Duodenal mucosa (tissue), 2 donors: Measurements from ENCODE around the gene DUS1L.

Experiments
- H3K27ac ChIP-seq: one replicate; pipeline ENCODE4 v1.7.0; 2013; ENCODE audit warnings: low read depth, low read length
- H3K27me3 ChIP-seq, 2 donors: one replicate each; pipeline ENCODE4 v1.7.0; 2013; ENCODE audit warnings: low read length in 2 of 2, control low read depth in 1 of 2; ENCODE audit not compliant: insufficient read depth in 2 of 2, control insufficient read depth in 1 of 2
- H3K36me3 ChIP-seq, 2 donors: one replicate each; pipeline ENCODE4 v1.7.0; 2013; ENCODE audit warnings: low read length in 2 of 2, control low read depth in 1 of 2; ENCODE audit not compliant: insufficient read depth in 2 of 2, control insufficient read depth in 1 of 2
- H3K4me1 ChIP-seq, 2 donors: one replicate each; pipeline ENCODE4 v1.7.0; 2013; ENCODE audit warnings: low read length in 2 of 2, control low read depth in 1 of 2; ENCODE audit not compliant: insufficient read depth in 2 of 2, control insufficient read depth in 1 of 2
- H3K4me3 ChIP-seq, 2 donors: one replicate each; pipeline ENCODE4 v1.7.0; 2013; ENCODE audit warnings: low read length in 2 of 2, low read depth in 1 of 2
- H3K9ac ChIP-seq, 2 donors: one replicate each; pipeline ENCODE4 v1.7.0; 2013; ENCODE audit warnings: low read length in 2 of 2, low read depth in 1 of 2
- H3K9me3 ChIP-seq, 2 donors: one replicate each; pipeline ENCODE4 v1.7.0; 2013; ENCODE audit warnings: low read length in 2 of 2, control low read depth in 1 of 2; ENCODE audit not compliant: control insufficient read depth in 1 of 2

The DUS1L gene

DNA sequence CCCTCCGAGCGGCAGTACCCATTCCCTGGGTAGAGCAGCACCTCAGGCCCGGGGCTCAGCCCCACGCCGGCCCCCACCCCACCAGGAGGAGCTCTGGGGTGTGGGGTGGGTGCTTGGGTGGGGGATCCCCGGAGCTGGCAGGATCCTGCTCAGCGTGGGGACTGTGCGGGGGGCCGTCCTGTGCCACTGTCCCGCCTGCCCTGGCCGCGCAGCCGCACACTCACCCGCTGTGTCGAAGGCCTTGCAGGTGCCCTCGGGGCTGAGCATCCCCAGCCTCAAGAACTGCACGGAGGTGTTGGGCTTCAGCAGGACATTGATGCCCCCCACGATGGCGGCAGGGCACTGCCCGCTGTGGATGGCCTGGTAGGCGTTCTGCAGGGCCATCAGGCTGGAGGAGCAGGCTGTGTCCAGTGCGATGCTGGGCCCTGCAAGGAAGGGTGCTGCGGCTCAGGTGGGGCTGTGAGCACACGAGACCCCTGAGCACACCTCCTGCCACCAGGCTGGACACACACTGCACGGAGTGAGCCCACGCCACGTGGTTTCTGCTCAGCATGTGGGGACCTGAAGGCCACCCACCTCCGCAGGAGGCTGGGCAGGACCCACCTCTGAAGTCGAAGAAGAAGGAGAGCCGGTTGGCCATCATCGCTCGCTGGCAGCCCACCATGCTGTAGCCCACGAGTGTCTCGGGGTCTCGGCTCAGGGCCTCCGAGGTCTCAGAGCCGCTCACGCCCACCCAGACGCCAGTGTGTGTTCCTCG, 27.6 kb upstream of the DUS1L start:
- Histone ChIP-seq H3K27me3 (no peaks in the 10 kb centered on the region), H3K36me3 (peaks cover 18 to 70% of the 10 kb centered on the region in 2 donors), H3K9ac (no peak overlapping the region), H3K9me3 (no peaks in the 10 kb centered on the region), H3K4me3 (no peak overlapping the region), H3K27ac (no peak overlapping the region), H3K4me1 (peaks cover 7 to 15% of the 10 kb centered on the region in 2 donors)

DNA sequence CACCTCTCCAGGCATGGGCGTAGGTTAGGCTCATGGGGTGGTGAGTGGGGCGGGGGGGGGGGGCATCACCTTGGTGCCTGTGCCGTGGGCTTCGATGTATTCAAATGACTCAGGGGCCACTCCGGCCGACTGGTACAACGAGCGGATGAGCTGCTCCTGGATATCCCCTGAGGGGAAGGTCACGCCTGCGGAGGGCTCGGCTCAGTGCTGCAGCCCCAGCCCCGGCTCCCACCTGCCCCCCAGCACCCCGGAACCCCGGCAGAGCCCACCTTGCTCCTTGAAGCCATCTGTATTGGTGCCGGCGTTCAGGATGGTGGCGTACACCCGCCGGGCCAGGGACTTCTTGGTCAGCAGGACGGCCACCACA, 27.0 kb upstream of the DUS1L start:
- H3K27ac ChIP-seq, result no peak overlapping the region
- H3K9ac ChIP-seq, result no peak overlapping the region
- no peaks in the 10 kb centered on the region for H3K9me3 ChIP-seq
- H3K36me3 ChIP-seq, result peaks cover 24 to 75% of the 10 kb centered on the region in 2 donors
- H3K4me3 ChIP-seq, result no peak overlapping the region
- H3K27me3 ChIP-seq, result no peaks in the 10 kb centered on the region
- peaks cover 7 to 15% of the 10 kb centered on the region in 2 donors for H3K4me1 ChIP-seq

DNA sequence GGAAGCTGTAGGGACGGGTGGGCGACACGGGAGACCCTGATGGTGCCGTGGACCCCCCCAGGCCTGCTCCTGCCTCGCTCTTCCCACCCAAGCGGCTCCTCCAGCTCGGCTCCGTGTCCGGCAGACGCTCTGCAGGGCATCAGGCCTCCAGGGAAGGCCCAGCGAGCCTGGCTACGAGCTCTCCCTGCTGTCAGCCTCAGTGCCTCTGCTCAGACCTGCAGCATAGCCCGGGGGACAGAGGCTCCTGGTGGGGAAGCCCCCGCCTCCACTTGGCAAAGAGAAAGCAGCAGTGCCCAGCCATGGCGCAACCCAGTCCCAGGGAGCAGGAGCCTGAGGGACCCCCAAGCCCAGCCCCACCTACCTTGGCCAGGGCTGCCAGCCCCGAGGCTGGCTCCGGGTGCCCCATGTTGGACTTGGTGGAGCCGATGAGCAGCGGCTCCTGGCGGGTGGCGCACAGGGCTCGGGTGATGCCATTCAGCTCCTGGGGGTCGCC, 26.5 kb upstream of the DUS1L start:
- no peak overlapping the region for H3K4me3 ChIP-seq
- no peaks in the 10 kb centered on the region for H3K27me3 ChIP-seq

DNA sequence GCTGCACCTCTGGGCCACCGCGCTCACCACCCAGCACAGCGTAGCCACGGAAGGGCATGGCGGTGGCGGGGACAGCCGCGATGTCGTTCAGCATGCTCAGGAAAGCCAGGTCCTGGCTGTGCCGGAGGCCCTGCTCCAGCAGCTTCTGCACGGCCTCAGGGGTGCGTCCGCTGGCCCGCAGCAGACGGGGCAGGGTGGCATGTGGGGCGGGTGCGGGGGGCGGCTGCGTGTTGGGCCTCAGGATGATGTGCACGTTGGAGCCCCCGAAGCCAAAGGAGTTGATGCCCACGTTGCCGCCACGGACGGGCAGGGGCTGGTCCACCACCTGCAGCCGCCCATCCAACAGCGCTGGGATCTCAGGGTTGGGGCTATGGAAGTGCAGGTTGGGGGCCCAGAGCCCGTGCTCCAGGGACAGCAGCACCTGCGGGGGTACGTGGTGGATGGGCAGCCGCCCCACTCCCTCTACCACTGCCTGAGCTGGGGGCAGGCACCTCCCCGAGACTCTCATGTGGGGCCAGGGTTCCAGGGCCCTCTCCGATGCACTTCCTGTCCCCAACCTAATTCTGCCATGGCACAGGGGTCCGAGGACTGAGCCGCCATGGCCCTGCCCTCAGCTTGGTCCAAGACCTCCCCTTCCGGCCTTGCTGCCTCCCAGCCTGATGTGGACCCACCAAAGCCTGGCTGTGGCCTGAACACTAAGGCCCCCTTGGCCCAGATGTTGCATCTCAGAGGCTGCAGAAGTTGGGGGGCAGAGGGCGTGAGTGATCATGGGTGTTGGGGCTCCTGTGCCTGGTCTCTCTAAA, 25.9 kb upstream of the DUS1L start:
- Histone ChIP-seq H3K4me3 (no peak overlapping the region), H3K9me3 (no peaks in the 10 kb centered on the region), H3K27me3 (no peaks in the 10 kb centered on the region), H3K27ac (no peak overlapping the region), H3K9ac (no peak overlapping the region), H3K36me3 (peaks cover 24 to 86% of the 10 kb centered on the region in 2 donors), H3K4me1 (peaks cover 3 to 6% of the 10 kb centered on the region in 2 donors)

More for the DNA sequence above, 26.5 kb upstream of the DUS1L start:
- Histone ChIP-seq H3K27ac (no peak overlapping the region), H3K4me1 (peaks cover 7 to 13% of the 10 kb centered on the region in 2 donors), H3K9me3 (no peaks in the 10 kb centered on the region), H3K9ac (no peak overlapping the region), H3K36me3 (peaks cover 24 to 80% of the 10 kb centered on the region in 2 donors)

DNA sequence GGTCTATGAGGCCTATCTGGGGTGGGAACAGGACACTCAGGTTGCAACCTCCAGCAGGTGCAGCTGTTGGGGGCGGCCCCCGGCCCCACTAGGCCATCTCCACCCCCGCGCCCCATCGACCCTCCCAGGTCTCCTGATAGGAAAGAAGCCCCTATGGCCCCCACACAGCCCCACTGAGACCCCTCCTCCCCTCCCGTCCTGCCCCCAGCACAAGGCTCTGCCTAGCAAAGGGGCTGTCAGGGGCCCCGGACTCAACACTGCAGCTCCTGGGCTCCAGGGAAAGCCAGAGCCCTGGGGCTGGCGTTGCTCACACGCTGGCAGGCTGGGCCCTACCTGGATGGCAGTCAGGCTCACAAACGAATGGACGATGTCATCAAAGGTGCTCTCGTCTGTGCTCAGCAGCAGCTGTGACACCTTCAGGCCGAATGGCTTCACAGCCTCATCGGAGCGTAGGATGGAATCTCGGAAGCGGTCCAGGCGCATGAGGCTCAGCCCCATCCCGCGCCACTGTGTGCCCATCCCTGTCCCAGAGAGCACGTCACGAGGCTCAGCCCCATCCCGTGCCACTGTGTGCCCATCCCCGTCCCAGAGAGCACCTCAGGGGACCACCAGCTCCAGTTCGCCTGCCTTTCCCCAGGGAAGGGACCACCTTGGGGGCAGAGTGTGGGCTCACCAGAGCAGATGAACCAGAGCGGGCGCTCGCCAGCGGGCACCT, 25.1 kb upstream of the DUS1L start:
- Histone ChIP-seq H3K36me3 (peaks cover 24 to 87% of the 10 kb centered on the region in 2 donors), H3K4me3 (no peak overlapping the region), H3K9me3 (no peaks in the 10 kb centered on the region), H3K9ac (no peak overlapping the region), H3K27me3 (no peaks in the 10 kb centered on the region), H3K27ac (no peak overlapping the region), H3K4me1 (peaks cover 0 to 1% of the 10 kb centered on the region in 2 donors)

DNA sequence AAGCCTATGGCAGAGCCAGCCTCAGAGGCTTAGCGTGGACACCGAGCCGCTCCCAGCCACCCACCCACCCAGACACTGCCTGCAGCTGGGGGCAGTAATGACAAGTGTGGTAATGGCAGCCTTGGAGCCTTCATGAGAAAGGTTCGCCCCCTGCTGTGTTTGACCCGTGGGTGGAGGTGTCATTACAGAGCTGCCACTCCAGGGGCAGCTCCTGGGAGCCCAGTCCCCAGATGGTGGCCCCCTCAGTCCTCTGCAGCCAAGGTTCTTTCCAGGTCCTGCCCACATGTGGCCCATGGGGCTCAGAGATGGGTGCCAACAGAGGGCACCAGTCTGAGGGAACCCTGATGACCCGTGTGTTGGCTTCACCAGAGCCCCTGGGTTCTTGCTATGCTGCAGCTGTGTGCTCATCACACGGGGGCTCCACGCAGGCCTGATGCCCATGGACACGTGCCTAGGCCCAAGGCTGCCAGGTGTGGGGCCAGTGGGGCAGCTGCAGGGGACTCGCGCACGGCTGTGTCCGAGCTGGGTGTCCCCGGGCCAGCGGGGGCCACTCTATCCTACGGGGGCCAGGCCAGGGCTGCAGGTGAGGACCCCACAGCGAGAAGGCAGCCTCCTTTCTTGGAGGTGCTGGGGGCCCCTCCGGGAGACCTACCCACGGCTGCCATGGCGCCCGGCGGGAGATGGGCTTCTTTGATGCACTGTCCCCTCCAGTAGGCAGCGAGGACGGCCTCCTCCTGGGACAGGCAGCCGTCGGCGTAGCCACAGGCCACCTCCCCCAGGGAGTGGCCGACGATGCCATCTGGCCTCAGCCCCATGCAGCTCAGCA, 24.3 kb upstream of the DUS1L start:
- Histone ChIP-seq H3K4me3 (no peak overlapping the region), H3K27ac (no peak overlapping the region), H3K9me3 (no peaks in the 10 kb centered on the region), H3K27me3 (no peaks in the 10 kb centered on the region), H3K4me1 (no peaks in the 10 kb centered on the region), H3K9ac (no peak overlapping the region), H3K36me3 (peaks cover 24 to 86% of the 10 kb centered on the region in 2 donors)

DNA sequence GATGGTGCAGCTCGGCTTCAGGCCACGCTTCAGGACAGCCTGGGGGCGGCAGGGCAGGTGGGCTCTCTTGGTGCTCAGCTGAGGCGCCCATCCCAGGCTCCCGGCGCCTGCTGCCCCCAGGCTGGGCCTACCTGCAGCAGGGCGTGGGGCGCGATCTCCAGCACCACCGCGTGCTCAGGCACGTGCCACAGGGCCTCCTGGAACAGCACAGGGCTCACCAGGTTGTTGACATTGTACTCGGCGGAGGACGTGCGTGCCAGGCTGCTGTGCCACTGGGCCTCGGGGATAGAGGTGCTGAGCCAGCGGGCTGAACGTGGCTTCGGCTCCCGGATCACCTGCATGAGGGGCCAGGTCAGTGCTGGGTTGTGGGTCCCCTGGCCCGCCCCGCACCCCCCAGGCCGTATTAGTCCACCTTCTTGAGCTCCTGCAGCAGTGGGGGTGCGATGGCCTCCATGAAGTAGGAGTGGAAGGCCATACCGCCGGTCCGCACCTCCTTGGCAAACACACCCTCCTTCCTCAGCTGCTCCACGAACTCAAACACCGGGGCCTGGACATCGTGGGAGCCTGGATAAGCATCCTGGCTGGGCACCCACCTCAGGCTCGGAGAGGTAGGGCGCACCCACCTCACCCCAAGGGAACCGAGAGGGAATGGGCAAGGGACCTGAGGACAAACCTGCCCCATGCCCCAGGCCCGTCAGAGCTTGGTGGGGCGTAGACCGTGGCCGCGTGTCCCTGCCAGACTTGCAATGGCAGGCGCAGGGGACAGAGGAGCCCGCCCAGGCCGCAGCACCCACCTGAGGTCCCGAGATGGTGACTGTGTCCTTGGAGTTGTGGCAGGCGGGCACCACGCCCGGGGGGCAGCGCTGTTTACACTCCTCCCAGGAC, 23.5 kb upstream of the DUS1L start:
- no peak overlapping the region for H3K9ac ChIP-seq
- H3K27ac ChIP-seq, result no peak overlapping the region
- no peaks in the 10 kb centered on the region for H3K27me3 ChIP-seq
- H3K4me3 ChIP-seq, result no peak overlapping the region
- H3K36me3 ChIP-seq, result peaks cover 24 to 91% of the 10 kb centered on the region in 2 donors
- H3K4me1 ChIP-seq, result no peaks in the 10 kb centered on the region
- no peaks in the 10 kb centered on the region for H3K9me3 ChIP-seq

DNA sequence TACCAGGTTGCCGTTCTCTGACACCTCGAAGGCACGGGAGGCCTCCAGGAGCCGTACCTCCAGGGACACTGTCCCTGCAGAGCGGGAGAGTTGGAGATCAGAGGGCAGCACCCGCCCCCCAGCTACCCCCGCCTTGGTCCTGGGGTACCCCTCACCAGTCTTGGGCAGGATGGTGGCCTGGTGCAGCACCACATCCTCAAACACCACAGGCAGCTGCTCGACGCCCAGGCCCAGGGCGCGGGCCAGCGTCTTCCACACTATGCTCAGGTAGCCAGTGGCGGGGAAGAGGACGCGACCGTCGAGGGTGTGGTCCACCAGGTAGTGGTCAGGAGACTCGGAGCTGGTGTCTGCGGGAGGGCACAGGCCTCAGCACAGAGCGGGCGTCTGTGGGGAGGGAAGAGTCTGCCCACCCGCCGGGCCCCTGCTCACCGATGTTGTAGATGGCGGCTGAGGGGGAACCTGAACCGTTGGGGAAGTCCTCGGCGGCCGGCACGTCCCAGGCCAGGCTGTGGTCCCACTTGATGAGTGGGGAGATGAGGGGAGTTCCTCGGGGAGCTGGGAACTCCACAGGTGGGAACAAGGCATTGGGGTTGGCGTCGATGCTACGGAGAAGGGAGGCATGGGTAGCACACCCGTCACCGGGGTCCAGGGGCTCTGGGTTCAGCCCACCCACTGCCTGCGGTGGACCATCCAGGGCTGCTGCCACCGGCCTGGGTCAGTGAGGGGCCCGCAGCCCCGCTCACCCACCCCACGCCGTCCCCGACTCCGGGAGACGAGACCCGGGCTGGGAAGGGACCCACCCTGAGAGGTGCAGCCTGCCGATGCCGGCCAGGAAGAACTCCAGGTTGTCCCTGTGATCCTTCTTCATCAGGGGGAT, 22.6 kb upstream of the DUS1L start:
- H3K4me1 ChIP-seq, result no peaks in the 10 kb centered on the region
- no peak overlapping the region for H3K27ac ChIP-seq
- H3K36me3 ChIP-seq, result peaks cover 24 to 92% of the 10 kb centered on the region in 2 donors
- no peaks in the 10 kb centered on the region for H3K27me3 ChIP-seq
- H3K9me3 ChIP-seq, result no peaks in the 10 kb centered on the region
- H3K9ac ChIP-seq, result no peak overlapping the region
- no peak overlapping the region for H3K4me3 ChIP-seq
